NCI-H82 treated with DMSO at 0.1 percent for 48 hours (cell line): Measurements from ENCODE around the gene CSF2.

ENCODE experiments used
- DNase-seq: peaks from one replicate; lab custom pipeline; 2025; ENCODE audit not compliant: unreplicated experiment; lab: John Stamatoyannopoulos, UW

CSF2 gene

GRCh38 chr5:132054697-132055440 lies 18.7 kb upstream of the CSF2 start:
- DNase-seq, result no peak

DNA sequence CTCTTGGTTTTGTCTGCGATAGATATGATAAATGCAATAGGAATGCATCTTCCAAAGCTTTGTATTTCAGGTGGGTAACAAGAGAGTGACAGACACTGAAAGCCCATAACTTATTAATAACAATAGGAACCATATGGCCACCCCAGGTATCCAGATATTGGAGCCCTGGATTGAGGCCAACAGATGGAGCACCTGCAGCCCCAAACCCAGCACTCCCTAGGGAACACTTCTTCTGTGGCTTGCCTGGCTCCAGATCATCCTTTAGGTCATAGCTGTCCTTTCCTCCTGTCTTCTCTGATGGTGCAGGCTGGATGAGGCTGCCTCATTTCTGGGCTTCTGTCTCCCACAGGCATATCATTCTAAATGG lies 18.2 kb upstream of the CSF2 start:
- no peak for DNase-seq

DNA sequence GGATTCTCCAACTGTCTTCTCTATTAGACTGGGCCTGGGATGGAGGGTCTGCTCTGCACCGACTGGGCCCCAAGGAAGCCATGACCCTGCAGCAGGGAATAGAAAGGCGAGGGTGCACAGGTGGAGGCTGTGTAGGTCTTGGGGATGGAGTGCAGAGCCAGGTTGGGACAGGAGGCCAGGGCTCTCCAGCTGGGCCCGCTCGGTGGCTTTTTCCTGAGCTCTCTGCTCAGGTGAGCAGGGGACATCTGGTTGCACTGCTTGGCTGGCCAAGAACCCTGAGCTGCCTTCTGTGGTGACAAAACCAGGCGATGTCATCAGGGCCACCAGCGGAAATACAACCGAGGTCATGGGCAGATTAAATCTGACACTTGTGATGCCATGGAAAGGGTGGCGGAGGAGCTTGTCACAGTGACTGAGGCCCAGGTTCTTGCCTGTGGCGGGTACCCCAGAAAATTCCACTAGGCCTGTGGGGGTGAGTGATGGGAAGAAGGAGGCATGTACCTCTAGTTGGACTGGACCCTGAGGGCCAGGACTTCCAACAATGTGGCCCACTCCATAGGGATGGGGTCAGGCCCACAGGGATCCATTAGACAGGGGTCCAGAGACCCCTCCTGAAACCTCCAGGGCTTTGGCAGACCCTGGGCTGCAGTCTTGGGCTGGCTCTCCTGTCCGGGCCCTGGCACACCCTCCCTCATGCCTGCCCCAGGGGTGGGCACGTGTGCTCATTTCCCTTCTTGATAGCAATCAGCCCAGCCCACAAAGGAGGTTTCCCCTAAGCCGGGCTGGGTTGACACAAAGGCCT lies 17.6 kb upstream of the CSF2 start:
- DNase-seq, result no peak

DNA sequence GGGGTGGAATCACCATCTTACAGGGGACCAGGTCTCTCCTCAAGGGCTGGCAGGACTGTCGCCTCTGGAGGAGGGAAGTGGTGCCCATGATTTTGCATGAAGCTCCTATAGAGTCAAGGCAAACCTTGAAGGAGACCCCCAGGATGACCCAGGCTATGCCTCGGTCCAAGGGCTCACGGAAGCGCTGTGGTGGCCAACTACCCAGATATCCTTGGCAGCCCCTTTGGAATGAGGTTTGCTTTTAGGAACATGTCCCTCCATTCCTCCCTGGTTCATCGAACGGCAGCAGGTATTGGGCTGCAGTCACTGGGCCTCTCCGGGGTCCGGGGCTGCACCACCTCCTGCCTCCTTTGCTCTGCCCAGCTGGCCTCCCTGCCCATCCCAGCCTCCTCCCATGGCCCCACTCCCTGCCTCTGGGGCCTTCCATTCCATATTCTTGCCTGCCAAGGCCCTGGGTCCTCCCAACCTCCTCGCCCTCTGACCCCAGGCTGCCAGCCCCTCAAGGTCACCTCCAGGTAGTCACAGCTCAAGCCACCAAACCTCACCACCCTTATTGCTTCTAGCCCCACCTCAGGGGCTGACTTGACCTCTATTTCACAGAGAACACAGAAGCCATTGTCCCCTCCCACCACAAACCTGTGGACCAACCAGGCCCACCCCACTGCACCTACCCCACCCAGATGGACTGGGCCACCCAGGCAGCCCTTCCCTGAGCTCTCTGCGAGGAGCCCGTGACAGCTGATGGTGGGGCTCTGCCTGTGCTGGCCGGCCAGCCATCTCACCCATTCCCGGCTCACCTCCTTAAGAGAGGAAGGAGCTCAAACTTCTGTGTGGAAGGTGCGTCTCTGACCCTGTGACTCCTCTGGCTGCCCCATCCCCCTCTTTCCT lies 16.7 kb upstream of the CSF2 start:
- no peak for DNase-seq

DNA sequence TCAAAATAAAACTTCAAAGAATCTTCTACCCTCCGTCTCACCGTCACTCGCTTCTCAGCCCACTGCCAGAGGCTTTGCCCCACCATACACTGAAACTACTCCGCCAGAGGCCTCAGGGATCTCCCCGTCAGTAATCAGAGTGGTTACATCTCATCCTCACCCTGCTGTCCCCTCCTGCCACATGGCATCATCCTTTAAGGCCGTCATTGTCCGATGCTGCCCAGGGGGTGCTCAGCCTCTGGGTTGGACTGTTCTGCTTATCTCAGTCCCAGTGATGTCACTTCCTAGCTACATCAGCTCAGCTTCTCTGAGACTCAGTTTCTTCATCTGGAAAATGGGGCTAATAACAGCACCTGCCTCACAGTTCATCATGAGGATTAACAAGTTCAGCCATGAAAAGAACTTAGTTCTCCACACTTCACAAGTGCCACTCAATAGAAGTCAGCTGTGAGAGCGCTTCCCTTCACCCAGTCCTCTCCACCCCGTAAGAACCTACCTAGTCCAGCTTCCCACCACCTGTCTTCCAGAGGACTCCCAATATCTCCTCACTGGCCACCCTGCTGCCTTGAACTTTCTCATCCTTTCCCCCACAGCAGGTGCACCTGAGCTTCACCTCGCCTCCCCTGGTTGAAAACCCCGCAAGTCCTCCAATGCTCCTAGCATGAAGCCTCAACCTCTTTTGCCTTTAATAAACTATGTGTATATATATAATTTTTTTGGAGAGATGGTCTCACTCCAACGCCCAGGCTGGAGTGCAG lies 15.9 kb upstream of the CSF2 start:
- no peak for DNase-seq

DNA sequence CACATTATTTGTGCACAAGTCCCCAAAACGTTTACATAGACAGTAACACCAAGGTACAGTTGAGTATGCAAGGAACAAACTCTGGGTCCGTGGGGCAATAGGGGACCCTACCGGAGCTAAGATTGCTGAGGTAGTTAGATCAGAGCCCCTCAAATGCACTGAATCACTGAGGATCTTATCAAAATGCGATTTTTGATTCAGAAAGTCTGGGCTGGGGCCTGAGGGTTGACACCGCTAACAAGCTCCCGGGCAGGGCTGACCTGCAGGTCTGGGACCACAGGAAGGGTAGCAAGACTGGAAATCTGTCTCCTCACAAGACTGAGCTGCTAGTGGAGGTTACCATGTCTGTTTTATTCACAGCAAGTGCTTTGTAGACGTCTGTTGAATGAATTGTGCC lies 14.9 kb upstream of the CSF2 start:
- no peak for DNase-seq

GRCh38 chr5:132059043-132059695 lies 14.4 kb upstream of the CSF2 start:
- DNase-seq, result no peak

DNA sequence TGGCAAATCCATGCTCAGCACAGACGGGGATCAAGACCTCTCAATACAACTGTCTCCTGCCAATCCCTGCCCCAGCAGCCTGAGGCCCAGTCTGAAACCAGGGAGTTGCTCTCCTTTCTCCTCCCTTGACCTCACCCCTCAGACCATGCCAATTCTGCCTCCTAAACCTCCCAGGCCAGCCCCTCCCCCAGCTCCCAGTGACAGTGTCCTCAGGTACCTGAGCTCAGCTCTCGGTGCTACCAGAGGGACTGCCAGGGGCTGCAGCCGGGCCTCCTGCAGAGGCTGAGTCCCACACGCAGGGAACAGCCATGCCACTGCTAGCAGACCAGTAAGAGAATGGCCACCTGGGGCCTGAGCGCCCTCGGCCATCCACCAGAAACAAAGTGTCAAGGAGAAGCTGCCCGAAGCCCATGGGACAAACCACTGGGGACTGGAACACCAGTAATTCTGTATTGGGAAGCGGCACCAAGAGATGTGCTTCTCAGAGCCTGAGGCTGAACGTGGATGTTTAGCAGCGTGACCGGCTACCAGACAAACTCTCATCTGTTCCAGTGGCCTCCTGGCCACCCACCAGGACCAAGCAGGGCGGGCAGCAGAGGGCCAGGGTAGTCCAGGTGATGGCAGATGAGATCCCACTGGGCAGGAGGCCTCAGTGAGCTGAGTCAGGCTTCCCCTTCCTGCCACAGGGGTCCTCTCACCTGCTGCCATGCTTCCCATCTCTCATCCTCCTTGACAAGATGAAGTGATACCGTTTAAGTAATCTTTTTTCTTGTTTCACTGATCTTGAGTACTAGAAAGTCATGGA lies 13.7 kb upstream of the CSF2 start:
- DNase-seq, result no peak

GRCh38 chr5:132060501-132061161 lies 13.0 kb upstream of the CSF2 start, which contains the start of gene IL3:
Gene IL3, plus strand, starts transcription at chr5:132060655. Its CDS starts 52 bp downstream, at chr5:132060707.
- DNase-seq, result no peak

GRCh38 chr5:132063090-132063911 lies 10.3 kb upstream of the CSF2 start:
- DNase-seq, result peak; percentile 0

DNA sequence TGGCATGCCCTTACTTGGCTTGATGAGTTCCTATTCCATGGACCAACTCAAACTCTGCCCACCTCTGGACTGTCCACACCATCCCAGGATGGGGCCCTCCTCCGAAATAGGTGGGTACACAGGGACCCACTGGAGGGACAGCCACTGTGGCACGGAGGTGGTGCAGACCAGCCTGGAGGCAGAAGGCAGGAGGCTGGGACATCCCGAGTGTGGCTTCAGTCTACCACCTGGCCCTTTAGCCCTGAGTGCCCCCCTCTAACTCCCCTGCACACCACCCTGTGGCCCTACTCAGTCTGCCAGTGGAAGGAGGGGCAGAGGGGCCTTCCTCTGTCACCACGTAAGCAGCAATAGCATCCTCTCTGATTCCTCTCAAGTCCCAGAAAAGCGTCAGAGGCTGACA lies 9.4 kb upstream of the CSF2 start:
- no peak for DNase-seq

DNA sequence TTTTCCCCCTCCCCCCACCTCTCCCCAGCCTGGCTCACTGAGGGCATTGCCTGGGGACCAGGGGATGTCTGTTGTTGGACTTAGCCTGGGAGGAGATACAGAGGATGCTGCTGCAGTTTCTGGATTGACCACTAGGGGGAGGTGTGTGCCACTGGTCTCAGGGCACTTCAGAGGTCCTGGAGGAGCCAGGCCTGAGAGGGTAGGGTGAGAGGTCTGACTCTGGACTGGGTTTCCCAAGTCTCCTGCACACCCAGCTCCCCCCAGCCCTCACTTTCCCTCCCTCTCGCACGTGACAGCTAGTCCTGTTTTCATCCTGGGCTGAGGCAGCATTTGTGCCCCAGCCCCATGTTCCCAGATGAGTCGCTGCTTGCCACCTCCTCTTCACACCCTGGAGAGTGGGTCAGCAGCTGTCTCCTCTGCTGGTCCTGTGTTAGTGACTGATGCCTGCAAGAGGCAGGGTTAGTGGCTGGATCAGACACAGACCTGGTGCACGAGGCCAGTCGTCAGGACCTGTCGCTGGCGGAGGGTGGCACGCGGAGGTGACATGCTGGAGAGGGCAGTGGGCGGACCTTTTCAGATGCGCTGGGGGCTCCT lies 8.8 kb upstream of the CSF2 start:
- peak; percentile 25 for DNase-seq

DNA sequence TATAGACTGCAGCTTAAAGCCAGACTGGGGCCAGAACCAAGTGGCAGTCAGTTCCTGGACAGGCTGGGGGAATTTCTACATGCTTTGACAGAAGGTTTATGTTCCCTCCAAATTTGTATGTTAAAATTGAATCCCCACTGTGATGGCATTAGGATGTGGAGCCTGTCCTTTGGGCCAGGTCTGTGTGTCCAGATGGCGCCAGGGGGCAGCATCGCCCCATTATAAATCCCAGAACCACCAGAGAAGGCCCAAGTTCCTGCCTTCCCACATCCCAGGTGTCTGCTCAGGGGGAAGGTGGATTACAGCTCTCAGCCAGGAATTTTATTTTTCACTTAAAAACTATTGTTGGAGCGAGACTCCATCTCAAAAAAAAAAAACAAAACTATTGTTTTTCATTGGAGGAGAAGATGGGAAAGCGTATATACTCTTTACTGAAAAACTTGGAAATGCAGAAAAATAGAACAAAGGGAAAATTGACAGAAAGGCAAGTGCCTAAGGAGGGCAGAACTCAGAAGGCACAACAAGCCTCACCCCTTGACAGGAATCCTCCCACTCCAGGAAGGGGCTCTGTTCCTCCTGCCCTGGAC lies 8.1 kb upstream of the CSF2 start:
- DNase-seq, result peak; percentile 7

DNA sequence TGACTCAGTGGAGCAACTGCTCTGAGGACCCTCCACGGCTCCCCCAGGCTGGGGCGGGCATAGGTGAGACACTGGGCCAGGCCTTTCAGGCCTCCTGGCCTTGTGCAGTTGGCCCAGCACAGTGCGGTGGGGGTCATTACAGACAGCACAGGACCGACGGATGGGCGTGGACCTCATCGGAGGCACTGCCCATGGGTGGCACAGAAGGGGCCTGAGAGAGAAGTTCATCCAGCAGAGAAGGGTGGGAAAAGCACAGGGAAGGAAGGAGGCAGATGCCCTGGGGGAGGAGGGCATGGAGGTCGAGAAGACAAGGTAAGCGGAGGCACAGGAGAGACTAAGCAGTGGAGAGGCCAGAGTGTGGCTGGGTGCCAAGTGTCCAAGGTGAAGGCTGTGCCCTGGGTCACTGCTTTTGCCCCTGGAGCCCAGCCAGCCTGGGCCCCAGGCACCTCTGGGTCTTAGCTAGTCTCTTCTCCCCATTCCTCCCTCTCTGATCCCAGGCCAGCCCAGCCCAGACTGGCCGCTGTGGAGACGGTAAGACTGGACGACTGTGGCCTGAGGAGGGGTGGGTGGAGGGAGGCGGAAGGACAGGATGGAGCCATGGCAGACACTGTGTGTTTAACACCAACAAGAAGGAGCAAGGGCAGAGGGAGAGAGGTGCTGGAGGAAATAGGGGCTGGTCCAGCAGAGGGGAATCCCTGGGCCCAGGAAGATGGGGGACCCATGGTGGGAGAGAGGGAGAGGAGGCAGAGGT lies 7.5 kb upstream of the CSF2 start:
- no peak for DNase-seq

DNA sequence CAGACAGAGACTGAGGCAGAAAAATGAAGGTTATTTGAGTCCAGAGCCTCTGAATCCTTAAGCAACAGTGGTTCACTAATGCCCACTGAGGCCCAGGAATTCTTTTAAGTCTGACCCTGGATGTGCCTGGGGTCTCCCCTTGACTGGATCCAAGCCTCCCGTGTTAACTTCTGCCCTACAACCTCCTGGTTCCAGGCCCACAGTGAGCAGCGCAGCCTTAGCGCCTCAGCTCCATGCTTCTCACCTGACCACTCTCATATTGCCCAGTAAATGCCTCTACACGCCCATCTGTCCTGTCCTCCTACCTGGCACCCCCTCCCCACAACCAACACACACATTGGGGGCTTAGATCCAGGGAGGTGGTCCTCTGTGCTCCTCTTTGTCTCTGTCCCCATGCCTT lies 6.7 kb upstream of the CSF2 start:
- DNase-seq, result no peak

- no peak for DNase-seq
These were observed 6.1 kb upstream of the CSF2 start for GRCh38 chr5:132067451-132067850.
